GM19193 (cell line): ENCODE results near the gene KIRREL3.

Experiments
- POLR2A ChIP-seq: IDR thresholded peaks from 4 replicates; pipeline ENCODE4 v1.6.1; 2011; ENCODE audit not compliant: insufficient read depth, insufficient read length; ENCODE audit errors: extremely low read depth

The KIRREL3 gene

DNA sequence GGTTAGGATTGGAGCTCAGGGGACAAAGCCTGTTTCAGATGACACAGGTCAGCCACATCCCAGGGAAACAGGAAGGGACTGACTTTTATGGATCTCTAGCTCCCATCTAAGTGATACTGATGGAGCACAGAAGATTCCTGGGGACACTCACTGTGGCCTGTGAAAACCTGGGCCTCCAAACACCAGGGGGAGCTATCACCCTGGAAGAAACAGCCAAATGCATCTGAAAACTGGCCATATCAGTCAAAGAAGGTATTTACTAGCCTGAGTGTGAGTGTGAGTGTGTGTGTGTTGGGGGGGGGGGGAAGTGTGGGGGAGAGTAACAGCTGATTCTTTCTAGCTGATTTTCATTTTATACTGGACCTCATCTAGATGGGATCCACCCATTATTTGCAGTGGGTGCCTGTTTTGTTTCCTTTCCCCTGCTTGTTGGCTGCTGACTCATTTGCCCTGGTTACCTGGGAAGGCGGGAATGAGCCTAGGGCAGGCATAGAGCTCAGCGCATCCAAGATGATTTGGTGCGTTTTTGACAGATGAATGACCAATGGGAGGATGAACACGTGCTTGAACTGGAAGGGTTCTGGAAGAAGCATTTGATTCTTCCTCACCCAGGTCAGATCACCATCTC is 284.0 kb downstream of the KIRREL3 start:
- no peak for TF ChIP-seq POLR2A

DNA sequence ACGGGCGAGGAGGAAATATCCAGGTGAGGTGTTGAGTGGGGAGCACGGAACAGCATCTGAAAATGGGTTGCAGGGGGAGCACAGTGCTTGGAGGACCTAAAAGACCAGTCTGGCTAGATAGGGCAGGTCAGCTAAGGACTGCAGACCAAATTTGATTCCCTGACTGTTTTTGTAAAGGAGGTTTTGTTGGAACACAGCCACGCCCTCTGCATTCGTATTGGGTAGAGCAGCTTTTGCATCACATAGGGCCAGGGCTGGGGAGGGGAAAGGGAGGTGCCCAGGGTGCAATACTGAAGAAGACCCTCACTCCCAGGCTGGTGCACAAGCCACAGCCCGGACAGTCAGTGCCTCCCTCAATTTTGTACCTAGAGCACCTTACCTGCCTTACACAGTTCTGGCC is 286.8 kb downstream of the KIRREL3 start:
- TF ChIP-seq POLR2A = no peak

DNA sequence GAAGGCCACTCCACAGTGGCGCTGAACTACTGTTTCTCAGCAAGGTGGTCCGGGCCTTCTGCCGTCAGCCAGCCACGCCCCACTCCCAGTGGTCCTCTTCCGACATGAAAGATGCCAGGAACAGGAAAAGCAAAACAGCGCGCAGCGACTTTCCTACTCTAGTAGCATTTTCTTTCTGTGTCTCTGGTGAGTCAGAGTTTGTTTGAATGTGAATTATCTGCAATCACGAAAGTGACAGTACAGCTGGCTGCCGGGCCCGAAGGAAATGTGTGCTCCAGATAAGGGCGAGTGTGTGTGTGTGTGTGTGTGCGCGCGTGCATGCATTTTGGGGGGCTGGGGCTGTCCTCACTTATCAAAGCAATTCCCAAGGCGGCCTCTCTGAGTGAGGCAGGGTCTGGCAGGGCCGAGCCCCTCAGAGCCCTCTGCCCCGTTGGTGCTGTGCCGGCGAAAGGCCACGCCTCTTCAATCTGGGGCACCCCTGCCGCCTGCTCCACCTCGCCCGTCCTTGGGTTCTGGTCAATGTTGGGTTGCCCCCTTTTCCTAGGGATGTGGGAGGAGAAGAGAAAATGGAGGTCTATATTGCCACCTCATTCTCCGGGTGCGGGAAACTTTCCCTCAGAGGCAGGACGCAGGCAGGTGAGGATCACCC is 288.5 kb downstream of the KIRREL3 start:
- TF ChIP-seq POLR2A = no peak

DNA sequence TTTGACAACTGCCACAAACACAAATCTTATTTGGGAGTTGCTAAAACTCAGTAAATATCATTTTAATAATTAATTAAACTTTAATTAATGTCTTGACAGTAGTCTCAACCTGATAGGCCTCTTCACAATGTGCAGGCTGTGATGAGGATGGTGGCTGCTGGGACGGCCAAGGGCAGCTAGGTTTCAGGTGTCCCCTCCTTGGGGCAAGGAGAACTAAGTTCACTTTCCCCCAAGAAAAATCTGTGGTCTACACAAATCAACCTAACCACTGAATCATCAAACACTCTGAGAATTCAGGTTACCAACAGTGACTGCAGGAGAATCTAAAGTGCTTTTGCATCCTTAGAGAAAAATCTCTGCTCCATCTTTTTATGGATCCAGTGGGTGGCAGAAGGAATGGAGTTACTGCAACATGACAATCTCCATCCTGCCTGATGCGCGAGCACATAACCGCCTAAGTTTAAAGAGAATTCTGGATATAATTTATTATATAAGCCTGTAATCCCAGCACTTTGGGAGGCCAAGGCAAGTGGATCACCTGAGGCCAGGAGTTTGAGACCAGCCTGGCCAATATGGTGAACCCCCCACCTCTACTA is 289.7 kb downstream of the KIRREL3 start:
- TF ChIP-seq POLR2A = no peak

DNA sequence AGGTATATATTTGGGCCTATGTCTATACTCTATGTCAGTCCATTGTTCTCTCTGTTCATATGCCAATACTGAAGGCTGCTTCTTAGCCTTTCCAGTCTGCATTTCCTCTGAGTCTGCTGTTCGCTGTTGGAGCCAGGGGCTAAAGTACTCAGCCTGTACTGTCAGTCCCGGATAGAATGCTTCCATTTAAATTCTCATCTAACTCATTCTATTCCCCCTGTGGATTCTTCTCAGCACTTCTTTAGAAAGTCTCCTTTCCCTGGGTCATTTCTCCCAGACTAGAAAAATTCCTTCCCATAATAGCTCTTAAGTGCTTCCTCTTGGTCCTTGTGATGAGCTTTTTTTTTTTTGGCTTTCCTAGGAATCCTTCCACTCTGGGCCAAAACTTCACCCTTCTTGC is 293.1 kb downstream of the KIRREL3 start:
- no peak for TF ChIP-seq POLR2A

DNA sequence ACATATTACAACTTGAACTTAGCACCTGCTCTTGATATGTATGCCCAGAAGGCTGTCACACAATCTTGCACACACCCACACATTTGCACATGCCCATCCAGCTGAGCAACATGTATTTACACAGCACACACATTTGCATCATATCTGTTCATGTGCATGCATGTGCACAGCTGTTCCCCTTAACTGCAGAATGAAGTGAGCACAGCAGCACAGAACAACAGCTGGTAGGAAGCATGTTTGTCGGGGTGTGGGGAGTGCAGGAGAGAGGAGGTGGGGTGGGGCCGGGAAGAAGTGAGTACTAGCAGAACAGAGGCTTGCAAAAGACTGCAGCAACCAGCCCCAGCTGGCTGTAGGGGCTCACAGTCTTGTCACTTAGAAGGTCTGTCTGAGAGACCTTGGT is 296.5 kb downstream of the KIRREL3 start:
- TF ChIP-seq POLR2A = no peak

DNA sequence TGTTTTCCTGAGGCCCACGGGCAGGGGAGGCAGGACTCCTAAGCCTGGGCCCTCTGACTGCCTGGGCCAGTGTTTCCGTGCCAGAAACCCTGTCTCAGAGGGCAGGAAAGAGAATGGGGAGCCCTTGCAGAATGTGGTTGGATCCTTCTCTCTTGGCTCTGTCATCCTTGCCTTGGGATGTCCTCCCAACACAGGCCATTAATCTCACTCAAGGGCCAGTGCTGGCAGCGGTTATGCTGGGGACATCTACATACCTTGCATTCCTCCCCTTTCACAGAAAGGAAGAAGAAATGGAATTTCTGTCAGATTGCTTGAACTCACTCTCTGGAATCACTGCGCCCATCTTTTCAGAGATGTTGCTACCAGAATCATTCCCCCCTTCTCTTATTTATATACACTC is 296.9 kb downstream of the KIRREL3 start:
- no peak for TF ChIP-seq POLR2A

DNA sequence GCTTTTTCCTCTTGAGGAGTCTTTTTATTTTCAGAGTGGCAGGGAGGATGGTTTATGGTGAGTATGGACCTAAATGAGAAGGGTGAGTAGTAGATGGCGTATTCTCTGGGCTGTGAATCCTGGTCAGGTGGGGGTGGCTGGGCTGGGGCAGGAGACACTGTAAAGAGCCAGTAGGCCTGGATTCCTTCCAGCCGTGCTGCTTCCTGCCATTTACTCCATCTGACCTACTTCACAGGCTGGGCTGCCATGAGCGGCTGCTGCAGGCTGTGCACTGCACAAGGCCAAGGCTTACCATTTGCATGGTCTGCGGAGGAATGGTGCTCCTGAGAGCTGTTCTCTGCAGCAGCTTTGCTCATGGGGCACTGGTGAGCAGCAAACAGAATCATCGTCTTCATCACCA is 297.6 kb downstream of the KIRREL3 start:
- no peak for TF ChIP-seq POLR2A

DNA sequence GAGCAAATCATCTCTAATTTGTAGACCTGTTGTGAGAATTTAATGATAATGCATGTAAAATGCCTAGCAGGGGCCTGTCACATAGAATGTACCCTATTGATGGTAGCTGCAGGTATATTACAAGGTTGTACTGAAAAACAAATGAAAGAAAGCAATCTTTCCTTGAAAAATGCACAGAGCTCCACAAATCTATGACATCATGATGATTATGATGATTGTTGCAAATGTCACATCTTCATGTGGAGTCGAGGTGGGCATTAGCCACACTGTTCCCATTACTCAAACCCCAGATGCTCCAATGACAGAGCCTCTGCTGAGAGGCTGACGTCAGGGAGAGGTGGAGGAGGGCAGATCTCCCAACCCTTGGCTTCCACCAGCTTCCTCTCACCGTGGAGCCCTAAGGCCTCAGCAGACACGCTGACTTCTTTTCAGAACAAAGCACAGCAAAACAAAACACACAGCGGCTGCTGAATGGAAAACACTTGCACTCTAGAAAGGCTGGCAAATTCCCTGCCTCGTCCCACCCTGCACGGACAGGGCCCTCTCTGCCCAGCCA is 298.3 kb downstream of the KIRREL3 start:
- TF ChIP-seq POLR2A = no peak

DNA sequence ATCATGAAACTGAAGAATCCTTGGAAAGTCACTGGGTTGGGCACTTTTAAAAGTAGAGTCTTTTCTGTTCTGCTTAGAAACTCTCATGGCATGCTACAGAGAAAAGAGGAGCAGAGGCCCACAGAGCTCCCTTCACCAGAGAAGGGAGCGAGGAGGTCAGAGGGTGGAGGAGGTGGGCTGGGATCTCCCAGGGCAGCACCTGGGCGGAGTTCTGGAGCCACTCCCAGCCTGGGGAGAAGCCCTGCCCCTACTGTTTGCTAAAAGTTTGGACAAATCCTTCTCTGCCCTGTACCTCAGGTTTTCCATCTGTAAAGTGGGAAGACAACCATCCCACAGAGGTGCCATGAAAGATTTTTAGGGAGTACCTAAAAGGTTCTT is 299.1 kb downstream of the KIRREL3 start:
- TF ChIP-seq POLR2A = no peak

DNA sequence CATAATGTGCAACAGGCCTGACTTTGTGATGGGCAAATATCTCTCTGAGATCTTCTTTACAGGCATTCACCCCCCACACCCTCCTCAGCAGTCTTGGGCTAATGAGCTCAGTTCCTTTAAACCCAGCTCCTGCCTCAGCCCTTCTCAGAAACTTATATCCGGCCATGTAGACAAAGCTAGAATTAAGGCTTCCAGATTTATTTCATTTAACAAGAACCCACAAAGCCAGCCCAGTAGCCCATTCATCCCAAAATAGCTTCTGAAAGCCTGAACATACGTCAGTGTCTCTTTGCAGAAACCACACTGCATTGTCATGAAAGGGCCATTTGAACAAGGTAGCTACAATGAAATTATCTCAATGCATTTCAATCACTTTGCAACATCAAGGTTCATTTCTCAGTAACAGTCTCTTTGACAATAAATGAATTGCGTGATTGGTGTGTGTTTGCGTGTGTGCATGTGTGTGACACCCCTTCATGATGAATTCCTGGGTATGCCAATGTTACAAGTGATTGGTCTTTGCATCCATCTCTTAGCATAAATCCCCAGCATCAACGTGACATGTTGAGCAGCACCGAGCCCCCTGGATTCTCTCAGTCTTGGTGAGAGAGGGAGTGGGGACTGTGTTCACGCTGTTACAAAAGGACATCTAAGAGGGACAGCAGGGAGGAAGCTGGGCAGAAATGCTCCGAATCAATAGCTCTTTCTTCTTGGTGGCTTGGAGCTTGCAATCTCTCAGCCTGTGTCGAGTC is 299.6 kb downstream of the KIRREL3 start:
- TF ChIP-seq POLR2A = no peak

DNA sequence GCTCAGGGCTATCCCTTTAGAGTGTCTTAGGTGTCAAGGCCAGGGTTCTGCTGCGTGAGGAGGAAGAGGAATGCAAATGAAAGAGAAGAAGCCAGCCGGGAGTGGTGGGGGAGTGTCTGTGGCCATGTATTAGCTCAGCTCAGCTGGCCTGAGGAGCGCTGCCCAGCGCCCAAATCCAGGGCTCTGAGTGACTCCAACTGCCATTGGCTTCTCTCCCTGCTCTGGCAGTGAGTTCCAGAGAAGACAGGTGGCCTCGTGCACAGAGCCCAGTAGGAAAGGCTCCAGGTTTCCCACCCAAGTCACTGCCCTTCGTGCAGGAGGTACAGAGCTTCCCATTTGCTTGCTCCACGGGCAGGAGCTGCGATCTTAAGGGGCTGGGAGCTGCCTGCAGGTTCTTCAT is 302.0 kb downstream of the KIRREL3 start:
- TF ChIP-seq POLR2A = no peak

DNA sequence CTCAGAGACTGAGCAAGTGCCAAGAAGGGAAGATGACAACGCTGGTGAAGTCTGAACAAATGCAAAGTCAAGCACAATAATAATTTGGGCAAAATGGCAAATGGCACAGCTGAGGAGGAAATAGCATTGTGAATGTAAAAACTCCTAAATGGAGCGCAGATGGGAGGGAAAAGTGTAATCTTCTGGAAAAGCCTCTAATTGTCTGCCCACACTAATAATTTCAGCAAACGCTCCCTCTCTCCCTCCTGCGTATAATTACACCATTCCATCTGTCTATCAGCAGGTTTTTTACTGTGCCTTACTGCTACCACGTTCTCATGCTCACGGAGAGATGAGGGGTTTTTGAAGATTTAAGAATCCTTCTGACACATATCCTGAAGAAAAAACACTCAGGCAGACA is 302.6 kb downstream of the KIRREL3 start:
- TF ChIP-seq POLR2A = no peak

DNA sequence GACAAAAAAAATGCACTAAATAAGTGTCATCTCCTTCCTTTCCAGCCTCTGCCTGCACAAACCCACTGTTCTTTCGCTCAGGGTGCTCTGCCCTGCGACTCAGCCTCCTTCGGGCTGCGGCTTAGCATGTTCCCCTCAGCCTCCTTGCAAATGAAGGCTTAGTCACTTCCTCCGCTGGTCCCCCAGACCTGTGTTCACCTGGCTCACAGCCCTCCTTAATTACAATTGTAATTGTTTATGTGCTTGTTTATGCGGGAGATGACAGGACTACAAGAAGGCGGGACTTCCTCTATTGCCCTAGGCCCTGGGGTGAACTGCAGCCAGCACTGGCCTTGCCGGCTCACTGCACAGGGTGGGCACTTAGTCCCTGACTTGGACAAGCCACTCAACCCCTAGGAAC is 303.6 kb downstream of the KIRREL3 start:
- no peak for TF ChIP-seq POLR2A

DNA sequence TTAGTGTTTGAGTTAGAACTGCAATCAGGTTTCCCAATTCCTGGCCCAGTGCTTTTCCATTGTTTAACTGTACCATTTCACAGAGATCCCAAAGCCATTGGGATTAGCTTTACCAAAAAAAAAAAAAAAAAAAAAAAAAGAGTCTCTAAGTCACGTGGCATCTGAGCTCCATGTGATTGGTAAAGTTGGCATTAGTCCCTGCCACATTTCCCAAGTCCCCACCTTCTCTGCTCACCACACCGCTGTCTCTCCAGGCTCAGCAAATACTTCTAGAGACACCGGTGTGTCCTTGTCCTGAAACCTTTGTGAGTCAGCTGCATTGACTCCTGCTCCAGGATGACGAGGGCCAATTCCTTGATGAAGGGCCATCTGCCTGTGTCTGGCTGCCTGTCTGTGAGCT is 305.3 kb downstream of the KIRREL3 start:
- TF ChIP-seq POLR2A = no peak
